RWPE2 (cell line): Measurements from ENCODE around the gene ERRFI1.
"Not testable (repeated sequence)": the region's sequence is repeated elsewhere in the genome, so short reads cannot be mapped to it uniquely, and the experiment has no call there.

Source experiments
- ATAC-seq: fragments of 200-7000 bp; cut with Tn5 transposase; 3 replicates; pipeline ENCODE4 v1.9.1; 2021; ENCODE audit warnings: low read depth
- DNase-seq: peaks from one replicate; pipeline ENCODE4 v3.0.0-alpha.2; 2020; ENCODE audit warnings: low spot score
- H3K27ac ChIP-seq: fragments of 450-650 bp; 2 replicates; pipeline ENCODE4 v1.5.1; 2017; ENCODE audit warnings: mild to moderate bottlenecking; ENCODE audit not compliant: poor library complexity, severe bottlenecking
- H3K27me3 ChIP-seq: fragments of 250-450 bp; sonication (Bioruptor Pico); 2 replicates; pipeline ENCODE4 v1.5.1; 2021; ENCODE audit warnings: mild to moderate bottlenecking, moderate library complexity; ENCODE audit not compliant: insufficient read depth, poor library complexity, severe bottlenecking
- H3K36me3 ChIP-seq: fragments of 250-450 bp; sonication (Bioruptor Pico); 2 replicates; pipeline ENCODE4 v1.5.1; 2020; ENCODE audit warnings: low read depth, mild to moderate bottlenecking, moderate library complexity
- H3K4me1 ChIP-seq: fragments of 250-450 bp; sonication (Bioruptor Pico); 2 replicates; pipeline ENCODE4 v1.5.1; 2021; ENCODE audit warnings: mild to moderate bottlenecking, moderate library complexity; ENCODE audit not compliant: insufficient read depth, poor library complexity, severe bottlenecking
- H3K4me3 ChIP-seq: fragments of 250-450 bp; sonication (Bioruptor Pico); 2 replicates; pipeline ENCODE4 v1.5.1; 2021; ENCODE audit warnings: mild to moderate bottlenecking, moderate library complexity; ENCODE audit not compliant: severe bottlenecking
- H3K9me3 ChIP-seq: fragments of 250-450 bp; sonication (Bioruptor Pico); 2 replicates; pipeline ENCODE4 v1.5.1; 2021; ENCODE audit warnings: mild to moderate bottlenecking, moderate library complexity; ENCODE audit not compliant: severe bottlenecking
- CTCF ChIP-seq: fragments of 450-650 bp; IDR thresholded peaks from one replicate; pipeline ENCODE4 v1.5.1; 2017; ENCODE audit warnings: mild to moderate bottlenecking, moderate library complexity; ENCODE audit not compliant: poor library complexity, severe bottlenecking

Gene ERRFI1, protein sequence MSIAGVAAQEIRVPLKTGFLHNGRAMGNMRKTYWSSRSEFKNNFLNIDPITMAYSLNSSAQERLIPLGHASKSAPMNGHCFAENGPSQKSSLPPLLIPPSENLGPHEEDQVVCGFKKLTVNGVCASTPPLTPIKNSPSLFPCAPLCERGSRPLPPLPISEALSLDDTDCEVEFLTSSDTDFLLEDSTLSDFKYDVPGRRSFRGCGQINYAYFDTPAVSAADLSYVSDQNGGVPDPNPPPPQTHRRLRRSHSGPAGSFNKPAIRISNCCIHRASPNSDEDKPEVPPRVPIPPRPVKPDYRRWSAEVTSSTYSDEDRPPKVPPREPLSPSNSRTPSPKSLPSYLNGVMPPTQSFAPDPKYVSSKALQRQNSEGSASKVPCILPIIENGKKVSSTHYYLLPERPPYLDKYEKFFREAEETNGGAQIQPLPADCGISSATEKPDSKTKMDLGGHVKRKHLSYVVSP

DNA sequence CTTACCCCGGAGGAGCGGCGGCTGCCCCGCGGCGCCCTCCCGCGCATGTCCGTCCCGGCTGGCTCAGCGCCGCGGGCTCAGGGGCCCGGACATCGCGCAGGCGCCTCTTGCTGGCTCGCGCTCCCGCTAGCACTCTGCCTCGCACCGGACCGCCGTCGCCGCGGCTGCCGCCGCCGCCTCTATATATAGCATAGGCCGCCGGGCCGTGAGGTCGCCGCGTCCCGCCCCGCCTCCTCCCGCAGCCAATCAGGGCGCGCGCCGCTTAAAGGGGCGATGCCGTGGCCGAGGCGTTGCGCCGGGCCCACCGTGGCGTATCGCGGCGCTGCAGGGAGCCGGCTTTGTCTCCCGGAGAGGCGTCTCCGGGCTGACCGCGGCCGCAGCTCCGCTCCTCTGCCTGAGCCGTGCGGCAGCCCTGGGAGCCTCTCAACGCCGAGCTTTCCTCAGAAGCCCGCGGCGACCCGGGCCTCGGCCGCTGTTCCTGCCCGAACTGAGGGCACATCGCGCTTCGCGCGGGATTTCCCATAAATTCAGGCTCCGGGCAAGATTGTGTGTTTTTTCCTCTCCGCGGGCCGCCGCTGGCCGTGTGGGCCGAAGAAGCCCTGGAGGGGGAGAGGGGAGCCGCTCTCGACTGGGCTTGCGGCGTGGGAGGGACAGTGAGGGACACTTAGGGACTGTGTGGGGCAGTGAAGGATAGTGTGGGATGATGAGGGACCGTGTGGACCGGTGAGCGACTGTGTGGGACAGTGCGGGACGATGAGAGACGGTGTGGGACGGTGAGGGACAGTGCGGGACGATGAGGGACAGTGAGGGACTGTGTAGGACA lies at the start of gene ERRFI1:
TSS of gene ERRFI1 (minus strand) at position 157 of the 823 bp plus-strand sequence. CDS start 10,690 bp downstream, outside the sequence.
- peak; percentile 60 for ATAC-seq

GRCh38 chr1:8075511-8076051 lies 49.5 kb upstream of the ERRFI1 start:
- ATAC-seq (peak; percentile 38; the same call in 2 of the 3 replicates), DNase-seq (no peak)
- Histone ChIP-seq H3K4me1 (peaks cover 52% of the 10 kb centered on the region), H3K27me3 (no peaks in the 10 kb centered on the region), H3K36me3 (no peaks in the 10 kb centered on the region), H3K9me3 (no peaks in the 10 kb centered on the region), H3K4me3 (no peak overlapping the region), H3K27ac (peak overlapping the region; percentile 99)
- no peak for TF ChIP-seq CTCF

More for the DNA sequence above, at the start of gene ERRFI1:
- H3K4me3 ChIP-seq: peak within 1 kb of the TSS; percentile 91
- H3K27ac ChIP-seq: peak within 1 kb of the TSS; percentile 99
- no peaks in the 10 kb centered on the region for H3K9me3 ChIP-seq
- TF ChIP-seq CTCF: no peak
- no peaks in the 10 kb centered on the region for H3K27me3 ChIP-seq
- H3K36me3 ChIP-seq: peaks cover 42% of the 10 kb centered on the region
- peaks cover 31% of the 10 kb centered on the region for H3K4me1 ChIP-seq
- peak; percentile 87 for DNase-seq

- H3K27ac ChIP-seq: peak overlapping the region; percentile 99
- H3K9me3 ChIP-seq: no peaks in the 10 kb centered on the region
- H3K36me3 ChIP-seq: no peaks in the 10 kb centered on the region
- no peak for TF ChIP-seq CTCF
- no peaks in the 10 kb centered on the region for H3K27me3 ChIP-seq
- ATAC-seq (no peak), DNase-seq (no peak)
- H3K4me1 ChIP-seq: peaks cover 52% of the 10 kb centered on the region
- H3K4me3 ChIP-seq: no peak overlapping the region
Observed at GRCh38 chr1:8073112-8073855, 47.2 kb upstream of the ERRFI1 start.

DNA sequence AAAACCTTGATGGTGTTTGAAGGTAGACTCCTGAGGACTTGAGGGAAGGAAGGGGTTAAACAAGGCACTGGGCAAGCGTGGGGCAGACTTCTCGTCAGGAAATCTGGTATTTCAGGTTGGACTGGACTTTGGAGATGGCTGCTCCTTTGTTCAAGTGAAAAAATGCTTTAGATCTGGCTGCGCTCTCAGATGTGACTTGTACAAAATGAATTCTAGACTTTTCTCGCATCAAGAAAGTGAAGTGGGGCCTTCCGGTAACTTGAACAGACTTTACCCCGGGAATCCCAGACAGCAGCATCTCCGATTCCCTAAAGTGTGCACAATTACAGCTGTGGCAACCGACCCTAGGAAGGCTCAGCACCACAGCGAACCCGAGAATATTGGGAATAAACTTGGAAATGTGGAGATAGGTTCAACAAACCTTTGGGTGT lies 44.3 kb upstream of the ERRFI1 start:
- Histone ChIP-seq H3K4me3 (no peak overlapping the region), H3K27me3 (no peaks in the 10 kb centered on the region), H3K36me3 (no peaks in the 10 kb centered on the region), H3K9me3 (no peaks in the 10 kb centered on the region), H3K4me1 (peaks cover 23% of the 10 kb centered on the region), H3K27ac (peak overlapping the region; percentile 99)
- TF ChIP-seq CTCF: no peak
- DNase-seq (no peak), ATAC-seq (peak; percentile 65)

DNA sequence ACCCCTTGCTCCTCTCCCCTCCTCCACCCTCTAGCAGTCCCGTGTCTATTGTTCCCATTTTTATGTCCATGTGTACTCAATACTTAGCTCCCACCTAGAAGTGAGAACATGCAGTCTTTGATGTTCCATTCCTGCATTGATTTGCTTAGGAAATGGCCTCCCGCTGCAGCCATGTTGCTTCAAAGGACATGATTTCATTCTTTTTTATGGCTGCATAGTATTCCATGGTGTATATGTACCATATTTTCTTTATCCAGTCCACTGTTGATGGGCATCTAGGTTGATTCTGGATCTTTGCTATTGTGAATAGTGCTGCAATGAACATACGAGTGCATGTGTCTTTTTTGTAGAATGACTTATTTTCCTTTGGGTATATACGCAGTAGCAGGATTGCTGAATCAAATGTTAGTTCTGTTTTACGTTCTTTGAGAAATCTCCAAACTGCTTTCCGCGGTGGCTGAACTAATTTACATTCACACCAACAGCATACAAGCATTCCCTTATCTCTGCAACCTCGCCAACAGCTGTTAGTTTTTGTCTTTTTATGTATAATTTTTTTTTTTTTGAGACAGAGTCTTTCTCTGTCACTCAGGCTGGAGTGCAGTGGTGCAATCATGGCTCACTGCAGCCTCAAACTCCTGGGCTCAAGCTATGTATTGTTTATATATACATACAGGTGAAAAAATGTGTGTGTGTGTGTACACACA lies 43.7 kb upstream of the ERRFI1 start:
- not testable (repeated sequence) for DNase-seq, H3K36me3 ChIP-seq, H3K4me3 ChIP-seq, H3K27me3 ChIP-seq, H3K9me3 ChIP-seq, ATAC-seq
- Histone ChIP-seq H3K4me1 (peaks cover 18% of the 10 kb centered on the region), H3K27ac (peak overlapping the region; percentile 99)
